Activated T-helper 1 cell treated with anti-CD3 and anti-CD28 coated beads, Interleukin-12 subunit alpha, Interleukin-12 subunit beta, Interleukin-2, Interleukin-4 antibody, amounts not matched to agents 30 ng/mL and 10 ng/mL and 1 ng/mL, durations not matched to agents 14 hours and 24 hours and 36 hours (primary cell): ENCODE measurements around the gene SFMBT2. TPM values are rescaled to one million over a fixed set of nuclear protein-coding genes. Genes with fewer than 3 reads are reported as not detected.
A peak's percentile ranks its signal among the peaks of the same experiment; 100 is the strongest.

Source experiments
- DNase-seq: peaks from one replicate; pipeline ENCODE4 v3.0.0; 2021; ENCODE audit warnings: low spot score
- H3K27ac Mint-ChIP-seq: one replicate; pipeline ENCODE4 v1.8.0; 2021; ENCODE audit warnings: mild to moderate bottlenecking, mixed read lengths
- H3K27me3 Mint-ChIP-seq: one replicate; pipeline ENCODE4 v1.8.0; 2022; ENCODE audit warnings: mild to moderate bottlenecking, moderate library complexity, mixed read lengths; ENCODE audit not compliant: insufficient read depth
- H3K36me3 Mint-ChIP-seq: one replicate; pipeline ENCODE4 v1.8.0; 2021; ENCODE audit warnings: low read depth, mixed read lengths
- H3K4me1 Mint-ChIP-seq: one replicate; pipeline ENCODE4 v1.8.0; 2021; ENCODE audit warnings: low read depth, mixed read lengths
- H3K4me3 Mint-ChIP-seq: one replicate; pipeline ENCODE4 v1.8.0; 2021; ENCODE audit warnings: mild to moderate bottlenecking, moderate library complexity, mixed read lengths
- H3K9me3 Mint-ChIP-seq: one replicate; pipeline ENCODE4 v1.8.0; 2021; ENCODE audit warnings: mixed read lengths
- intact Hi-C: fragments of 100-400 bp; cut with micrococcal nuclease; formaldehyde crosslinking; loops from one replicate; pipeline ENCODE4 v1.15.1; 2024
- total RNA-seq: library from RNA; stranded (reverse); gene quantifications from 2 replicates; pipeline ENCODE4 v1.2.3, GENCODE V29; 2022

SFMBT2 gene
- total RNA-seq, 1 donor from 2014 or later: 39.1 TPM

DNA sequence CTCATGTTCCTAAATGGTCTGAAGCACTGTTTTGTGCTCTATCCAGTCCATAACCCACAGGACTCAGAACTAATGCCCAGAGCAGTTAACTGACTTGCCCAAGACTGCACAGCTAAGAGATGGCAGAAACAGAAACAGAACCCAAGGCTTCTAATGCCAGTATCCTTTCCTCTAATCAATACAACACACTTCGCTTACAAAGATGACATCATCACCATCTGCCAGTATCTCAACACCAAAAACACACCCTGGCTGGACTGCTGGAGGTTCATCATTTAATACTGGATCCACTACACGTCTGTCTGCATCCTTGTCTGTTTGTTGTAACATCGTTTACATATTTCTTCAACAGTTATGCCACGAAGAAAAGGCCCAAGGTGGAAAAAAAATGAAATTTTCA lies 165.3 kb downstream of the SFMBT2 start:
- peaks cover 46% of the 10 kb centered on the region for H3K36me3 Mint-ChIP-seq
- DNase-seq: no peak
- intact Hi-C loops: no loop called here
- no peak overlapping the region for H3K4me3 Mint-ChIP-seq
- H3K27me3 Mint-ChIP-seq: no peaks in the 10 kb centered on the region
- peaks cover 42% of the 10 kb centered on the region for H3K4me1 Mint-ChIP-seq
- H3K9me3 Mint-ChIP-seq: peaks cover 6% of the 10 kb centered on the region
- H3K27ac Mint-ChIP-seq: no peak overlapping the region

DNA sequence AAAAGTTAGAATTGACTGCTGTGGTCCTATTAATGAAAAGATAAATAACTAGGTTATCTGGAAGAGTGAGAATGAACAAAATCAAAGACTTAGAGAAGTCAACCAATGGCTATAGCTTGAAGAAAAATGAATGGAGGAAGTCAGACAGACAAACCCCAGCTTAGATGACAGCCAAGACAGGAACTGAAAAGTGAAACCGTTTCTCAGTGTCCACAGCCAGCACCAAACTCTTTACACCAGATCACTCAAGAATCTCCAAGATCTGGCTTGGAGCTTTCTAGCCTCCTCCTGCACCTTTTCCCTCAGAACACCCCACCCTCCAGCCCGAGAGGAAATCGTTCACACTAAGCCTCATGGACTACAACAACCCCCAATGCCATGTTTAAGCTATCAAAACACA lies 167.0 kb downstream of the SFMBT2 start:
- H3K4me1 Mint-ChIP-seq: peaks cover 54% of the 10 kb centered on the region
- peaks cover 49% of the 10 kb centered on the region for H3K36me3 Mint-ChIP-seq
- peaks cover 6% of the 10 kb centered on the region for H3K9me3 Mint-ChIP-seq
- intact Hi-C loops: loop anchor here (1.0 kb wide), 1 partner anchor 8 kb away; no protein-coding TSS in a partner anchor
- H3K4me3 Mint-ChIP-seq: peak overlapping the region; percentile 23
- no peaks in the 10 kb centered on the region for H3K27me3 Mint-ChIP-seq
- no peak for DNase-seq
- H3K27ac Mint-ChIP-seq: peak overlapping the region; percentile 5

DNA sequence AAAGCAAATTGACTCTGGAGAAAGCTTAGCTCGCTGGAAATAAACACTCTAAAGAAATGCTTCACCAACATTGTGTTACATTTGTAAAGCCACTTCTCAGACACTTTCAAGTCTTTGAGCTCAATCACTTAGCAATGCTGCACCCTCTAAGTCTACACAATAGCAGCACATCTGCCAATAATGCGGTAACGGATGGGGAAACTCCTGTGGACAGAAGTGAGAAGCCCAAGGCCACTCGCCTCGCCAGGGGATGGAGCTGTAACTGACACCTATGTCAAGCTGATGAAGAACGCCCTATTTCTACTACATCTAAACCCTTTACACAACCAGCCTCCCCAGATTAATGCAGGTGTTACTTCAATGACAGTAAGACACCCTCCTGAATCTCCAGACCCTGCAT lies 167.7 kb downstream of the SFMBT2 start:
- no peak for DNase-seq
- Mint-ChIP-seq H3K27ac (no peak overlapping the region), H3K4me3 (no peak overlapping the region), H3K36me3 (peaks cover 47% of the 10 kb centered on the region), H3K27me3 (no peaks in the 10 kb centered on the region), H3K9me3 (peaks cover 6% of the 10 kb centered on the region), H3K4me1 (peaks cover 59% of the 10 kb centered on the region)
- intact Hi-C loops: loop anchor here (1.0 kb wide), 1 partner anchor 9 kb away; no protein-coding TSS in a partner anchor

DNA sequence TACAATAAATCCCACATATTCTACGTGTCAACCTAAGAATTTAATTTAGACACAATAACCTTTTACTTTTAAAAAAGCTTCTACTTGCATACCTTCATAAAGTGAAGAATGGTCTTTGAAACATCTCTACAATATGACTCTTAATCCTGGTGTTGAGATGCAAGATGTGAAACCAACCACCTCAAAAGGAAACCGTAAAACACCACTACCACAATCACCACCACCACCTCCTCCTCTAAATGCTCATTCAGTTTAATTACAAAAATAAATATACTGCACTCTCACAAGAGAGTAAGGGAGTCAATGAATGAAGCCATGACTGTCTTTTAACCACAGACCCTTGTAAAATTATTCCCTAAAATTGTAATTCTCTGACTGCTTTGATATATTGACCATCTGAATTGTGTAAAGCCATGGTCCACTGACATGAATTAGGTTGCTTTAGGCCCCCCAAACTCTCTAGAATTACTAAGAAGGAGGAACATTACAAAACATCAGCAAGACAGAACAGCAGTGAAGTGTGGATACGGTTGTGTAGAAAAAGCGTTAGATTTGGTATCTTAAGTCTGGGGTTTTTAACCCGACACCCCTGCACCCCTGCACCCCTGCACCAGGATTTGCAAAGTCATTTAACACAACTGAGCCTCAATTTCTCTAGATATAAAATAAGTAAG lies 171.4 kb downstream of the SFMBT2 start:
- intact Hi-C loops: loop anchor here (1.0 to 5.0 kb wide), 8 partner anchors 20 to 312 kb away; no protein-coding TSS in a partner anchor
- H3K9me3 Mint-ChIP-seq: peaks cover 21% of the 10 kb centered on the region
- no peaks in the 10 kb centered on the region for H3K27me3 Mint-ChIP-seq
- peak overlapping the region; percentile 6 for H3K27ac Mint-ChIP-seq
- H3K4me3 Mint-ChIP-seq: peak overlapping the region; percentile 50
- H3K36me3 Mint-ChIP-seq: peaks cover 62% of the 10 kb centered on the region
- DNase-seq: peak; percentile 30
- peaks cover 63% of the 10 kb centered on the region for H3K4me1 Mint-ChIP-seq

DNA sequence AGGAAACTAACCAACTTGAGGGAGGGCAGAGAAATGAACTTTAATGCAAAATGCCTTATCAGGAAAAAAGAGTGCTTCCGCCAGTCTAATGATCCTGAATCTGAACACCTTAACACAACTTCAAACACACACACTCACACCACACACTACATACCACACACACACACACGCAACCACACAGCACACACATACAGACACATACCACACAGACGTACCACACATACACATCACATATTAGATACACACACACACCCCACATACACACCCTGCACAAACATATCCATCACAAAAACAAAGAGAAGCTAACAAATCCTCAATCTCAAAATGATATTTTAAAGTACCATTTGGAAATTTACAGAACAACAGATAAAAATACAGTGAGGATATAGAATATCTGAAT lies 175.5 kb downstream of the SFMBT2 start:
- peaks cover 15% of the 10 kb centered on the region for H3K9me3 Mint-ChIP-seq
- H3K27me3 Mint-ChIP-seq: no peaks in the 10 kb centered on the region
- H3K27ac Mint-ChIP-seq: no peak overlapping the region
- DNase-seq: no peak
- intact Hi-C loops: loop anchor here (5.0 kb wide), 1 partner anchor 308 kb away; no protein-coding TSS in a partner anchor
- peaks cover 55% of the 10 kb centered on the region for H3K4me1 Mint-ChIP-seq
- peak overlapping the region; percentile 15 for H3K4me3 Mint-ChIP-seq
- peaks cover 55% of the 10 kb centered on the region for H3K36me3 Mint-ChIP-seq

DNA sequence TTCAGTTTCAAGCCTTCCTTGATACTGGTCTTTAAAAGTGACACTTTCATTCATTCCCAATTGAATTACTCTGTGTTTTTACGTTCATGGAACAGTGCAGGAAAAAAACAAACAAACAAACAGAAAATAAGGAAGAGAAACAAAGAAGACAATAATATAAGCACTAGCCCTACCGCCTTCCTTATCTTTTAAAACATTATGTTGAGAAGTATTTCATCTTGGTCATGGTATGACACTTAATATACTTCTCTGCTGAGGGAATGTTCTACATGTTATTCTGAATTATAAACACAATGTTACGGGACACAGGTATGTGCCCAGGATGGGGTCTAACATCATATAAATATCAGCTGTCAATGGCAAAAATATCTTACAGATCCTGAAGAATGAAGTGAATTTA lies 176.7 kb downstream of the SFMBT2 start:
- Mint-ChIP-seq H3K4me1 (peaks cover 42% of the 10 kb centered on the region), H3K36me3 (peaks cover 53% of the 10 kb centered on the region), H3K27me3 (no peaks in the 10 kb centered on the region), H3K4me3 (peak overlapping the region; percentile 68), H3K9me3 (peaks cover 15% of the 10 kb centered on the region), H3K27ac (peak overlapping the region; percentile 53)
- intact Hi-C loops: no loop called here
- no peak for DNase-seq

DNA sequence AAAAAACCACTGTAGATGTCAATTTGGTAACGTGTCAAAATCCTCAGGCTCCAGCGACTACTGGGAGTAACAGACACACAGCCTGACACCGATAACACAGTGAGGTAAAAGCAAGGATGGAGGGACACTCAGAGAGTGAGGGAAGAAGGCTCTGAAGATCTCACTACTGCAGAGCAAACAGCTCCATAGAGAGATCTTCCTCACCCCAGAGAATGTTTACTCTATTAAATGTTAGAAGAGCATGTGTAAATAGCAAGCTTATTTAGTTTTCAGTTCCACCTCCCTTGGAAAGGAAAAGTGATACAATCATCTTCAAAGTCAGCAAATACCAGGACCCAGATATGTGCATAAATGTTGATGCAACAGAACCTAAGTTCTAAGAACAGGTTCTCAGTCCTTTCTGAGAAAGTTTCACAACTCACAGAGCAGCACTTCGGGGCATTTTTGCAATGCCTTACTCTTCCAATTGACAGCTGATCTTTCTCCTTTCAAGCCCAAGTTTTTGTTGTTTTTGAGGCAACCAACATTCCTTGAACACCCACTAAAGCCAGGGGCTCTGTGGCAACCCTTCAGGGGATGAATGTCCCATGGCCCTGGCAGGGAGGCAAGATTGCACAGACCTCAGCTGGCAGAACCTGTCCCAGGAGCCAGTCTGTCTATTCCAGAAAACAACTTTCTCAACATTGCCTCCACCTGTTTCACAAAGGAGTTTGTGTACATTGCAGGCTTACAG lies 177.4 kb downstream of the SFMBT2 start:
- intact Hi-C loops: no loop called here
- Mint-ChIP-seq H3K27me3 (no peaks in the 10 kb centered on the region), H3K27ac (peak overlapping the region; percentile 53), H3K9me3 (peaks cover 15% of the 10 kb centered on the region), H3K4me1 (peaks cover 38% of the 10 kb centered on the region), H3K4me3 (peak overlapping the region; percentile 68), H3K36me3 (peaks cover 57% of the 10 kb centered on the region)
- no peak for DNase-seq

DNA sequence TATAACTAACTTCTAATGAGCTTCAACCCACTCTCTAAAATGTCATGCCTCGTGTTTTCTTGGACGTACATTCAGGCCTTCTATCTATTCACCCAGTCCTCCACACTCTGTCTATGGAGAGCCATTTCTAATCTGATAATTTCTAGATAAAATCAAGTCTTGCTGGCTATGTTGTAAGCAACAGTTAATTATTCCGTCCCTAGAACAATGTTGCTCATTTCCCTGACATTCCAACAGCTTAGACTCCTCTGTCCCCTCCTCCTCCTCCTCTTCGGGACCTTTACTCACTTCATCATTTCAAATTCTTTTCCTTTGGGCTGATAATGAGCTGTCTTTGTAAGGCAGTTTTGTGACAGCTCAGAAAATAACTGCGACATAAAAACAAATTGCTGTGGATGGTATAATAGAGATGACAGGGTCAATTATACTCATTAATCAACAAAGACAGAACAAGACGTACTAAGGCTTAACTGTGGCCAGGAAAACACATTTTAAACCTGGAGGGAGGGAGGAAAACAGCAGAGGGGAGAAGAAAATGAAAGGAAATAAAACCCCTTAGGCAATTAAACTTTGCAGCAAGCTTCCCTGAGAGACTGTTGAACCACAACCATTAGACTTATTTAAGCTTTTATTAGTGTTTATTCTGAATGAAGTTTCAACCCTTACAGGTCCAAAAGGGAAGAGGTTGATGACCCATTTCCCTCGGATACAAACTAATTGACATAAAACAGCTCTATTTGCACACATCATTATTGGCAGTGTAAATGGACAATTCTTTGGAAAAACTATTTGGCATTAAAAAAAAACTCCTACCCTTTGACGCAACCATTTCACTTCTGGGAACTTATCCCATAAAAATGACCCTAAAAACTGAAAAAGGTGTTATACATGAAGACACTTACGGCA lies 179.1 kb downstream of the SFMBT2 start:
- Mint-ChIP-seq H3K4me1 (peaks cover 27% of the 10 kb centered on the region), H3K36me3 (peaks cover 59% of the 10 kb centered on the region), H3K27ac (no peak overlapping the region), H3K27me3 (no peaks in the 10 kb centered on the region), H3K9me3 (peaks cover 15% of the 10 kb centered on the region), H3K4me3 (no peak overlapping the region)
- intact Hi-C loops: no loop called here
- DNase-seq: no peak

DNA sequence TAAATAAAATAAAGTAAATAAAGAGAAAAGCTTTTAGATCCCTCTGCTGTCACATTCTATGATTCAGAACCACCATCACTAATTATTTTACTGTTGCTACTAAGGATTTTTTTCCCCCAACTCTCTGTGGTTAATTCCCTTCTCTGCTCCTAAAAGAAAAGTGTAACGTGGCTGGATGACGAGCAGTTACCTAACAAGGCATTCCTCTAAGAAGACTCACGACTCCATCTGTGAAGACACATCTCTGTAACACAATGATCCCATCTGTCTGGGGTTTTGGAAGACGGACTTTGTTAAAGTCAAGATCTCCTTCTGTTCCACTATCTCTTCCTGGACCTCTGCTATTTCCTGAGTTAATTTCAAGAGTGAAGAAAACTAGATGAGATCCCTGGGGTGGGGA lies 179.9 kb downstream of the SFMBT2 start:
- H3K27ac Mint-ChIP-seq: no peak overlapping the region
- H3K27me3 Mint-ChIP-seq: no peaks in the 10 kb centered on the region
- H3K36me3 Mint-ChIP-seq: peaks cover 57% of the 10 kb centered on the region
- H3K9me3 Mint-ChIP-seq: peaks cover 8% of the 10 kb centered on the region
- DNase-seq: no peak
- intact Hi-C loops: no loop called here
- no peak overlapping the region for H3K4me3 Mint-ChIP-seq
- peaks cover 27% of the 10 kb centered on the region for H3K4me1 Mint-ChIP-seq

DNA sequence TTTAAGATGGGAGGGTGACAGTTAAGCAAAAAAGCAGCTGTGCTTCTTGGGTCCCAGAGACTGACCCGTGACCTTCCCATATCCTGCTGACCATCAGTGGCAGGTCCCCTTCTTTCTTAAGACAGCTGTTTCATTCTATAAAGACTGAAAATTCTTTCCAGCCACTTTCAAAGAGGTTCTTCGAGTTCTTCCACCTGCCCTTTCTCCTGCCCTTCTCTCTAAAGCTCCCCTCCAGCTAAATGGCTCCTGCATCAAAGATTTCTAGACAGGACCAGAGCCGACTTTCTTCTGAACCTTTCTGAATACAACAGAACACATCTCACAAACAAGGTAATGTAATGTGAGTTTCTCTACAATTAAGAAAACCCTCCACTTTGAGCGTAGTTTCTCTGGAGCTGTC lies 180.8 kb downstream of the SFMBT2 start:
- peaks cover 56% of the 10 kb centered on the region for H3K36me3 Mint-ChIP-seq
- no peaks in the 10 kb centered on the region for H3K27me3 Mint-ChIP-seq
- no peak overlapping the region for H3K27ac Mint-ChIP-seq
- H3K9me3 Mint-ChIP-seq: peaks cover 4% of the 10 kb centered on the region
- DNase-seq: no peak
- intact Hi-C loops: no loop called here
- H3K4me3 Mint-ChIP-seq: no peak overlapping the region
- peaks cover 20% of the 10 kb centered on the region for H3K4me1 Mint-ChIP-seq

DNA sequence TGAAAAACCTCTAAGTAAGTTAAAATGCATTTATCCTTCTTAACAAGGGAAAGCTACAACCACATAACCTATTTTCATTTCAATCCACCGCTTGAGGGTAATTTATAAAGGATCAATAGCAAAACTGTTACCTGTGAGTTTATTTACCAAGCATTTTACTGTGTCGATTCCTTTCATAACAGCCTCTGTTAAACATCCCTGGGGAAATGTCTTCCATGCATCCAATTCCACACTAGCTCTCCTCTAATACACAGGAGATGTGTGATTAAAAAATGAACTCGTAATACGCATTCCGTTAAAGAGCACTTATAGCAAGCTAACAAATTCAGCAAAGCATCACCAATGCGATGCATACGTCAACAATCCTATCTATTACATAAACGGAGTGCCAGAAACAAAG lies 185.7 kb downstream of the SFMBT2 start:
- Mint-ChIP-seq H3K27ac (no peak overlapping the region), H3K4me1 (no peaks in the 10 kb centered on the region), H3K36me3 (peaks cover 58% of the 10 kb centered on the region), H3K4me3 (no peak overlapping the region), H3K27me3 (no peaks in the 10 kb centered on the region), H3K9me3 (peaks cover 18% of the 10 kb centered on the region)
- intact Hi-C loops: no loop called here
- DNase-seq: no peak

DNA sequence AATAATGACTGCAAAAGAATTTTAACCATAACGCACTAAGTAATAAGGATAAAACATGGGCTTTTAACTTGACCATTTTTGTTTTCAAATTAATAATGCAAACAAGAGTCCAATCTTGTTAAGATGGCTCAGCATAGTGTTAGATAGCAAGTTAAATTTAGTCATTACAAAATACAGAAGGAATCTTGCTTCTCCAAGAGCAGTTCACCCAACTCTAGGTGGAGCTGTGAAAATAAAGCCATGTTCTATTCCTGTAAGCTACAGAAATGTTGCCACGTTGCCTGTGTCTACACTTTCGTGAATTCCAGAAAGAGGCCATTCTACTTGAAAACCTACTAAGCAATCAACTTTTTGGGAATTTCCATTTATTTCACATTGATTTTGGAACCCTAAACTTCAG lies 191.9 kb downstream of the SFMBT2 start:
- no peak overlapping the region for H3K4me3 Mint-ChIP-seq
- H3K4me1 Mint-ChIP-seq: peaks cover 6% of the 10 kb centered on the region
- no peak overlapping the region for H3K27ac Mint-ChIP-seq
- peaks cover 7% of the 10 kb centered on the region for H3K9me3 Mint-ChIP-seq
- peaks cover 36% of the 10 kb centered on the region for H3K36me3 Mint-ChIP-seq
- intact Hi-C loops: loop anchor here (2.0 kb wide), 1 partner anchor 20 kb away; no protein-coding TSS in a partner anchor
- H3K27me3 Mint-ChIP-seq: no peaks in the 10 kb centered on the region
- DNase-seq: no peak
